GM23248 (cell line): ENCODE measurements around the gene INTS4. TPM values are rescaled to one million over a fixed set of nuclear protein-coding genes. Genes with fewer than 3 reads are reported as not detected.
"Not testable (repeated sequence)": the region's sequence is repeated elsewhere in the genome, so short reads cannot be mapped to it uniquely, and the experiment has no call there.

ENCODE experiments used
- DNase-seq: peaks from one replicate; pipeline ENCODE4 v3.0.0-alpha.2; 2015
- H2AFZ ChIP-seq: fragments of 200-600 bp; sonication (generic); 2 replicates; pipeline ENCODE4 v1.6.1; 2016; ENCODE audit warnings: antibody characterized with exemption
- H3F3A ChIP-seq: fragments of 200-600 bp; sonication (generic); 2 replicates; pipeline ENCODE4 v1.6.1; 2016; ENCODE audit warnings: mild to moderate bottlenecking, antibody characterized with exemption, mixed run types; ENCODE audit not compliant: insufficient read depth
- H3K27ac ChIP-seq: fragments of 200-600 bp; sonication (generic); 2 replicates; pipeline ENCODE4 v1.5.1; 2016; ENCODE audit warnings: mild to moderate bottlenecking
- H3K27me3 ChIP-seq: fragments of 200-600 bp; sonication (generic); replicated peaks from 2 replicates; pipeline ENCODE4 v1.6.1; 2016; ENCODE audit warnings: mild to moderate bottlenecking; ENCODE audit not compliant: insufficient read depth
- H3K36me3 ChIP-seq: fragments of 200-600 bp; sonication (generic); 2 replicates; pipeline ENCODE4 v1.6.1; 2016; ENCODE audit warnings: low read depth, mild to moderate bottlenecking
- H3K4me1 ChIP-seq: fragments of 200-600 bp; sonication (generic); 2 replicates; pipeline ENCODE4 v1.6.1; 2016; ENCODE audit warnings: mild to moderate bottlenecking; ENCODE audit not compliant: insufficient read depth
- H3K4me2 ChIP-seq: fragments of 200-600 bp; sonication (generic); one replicate; pipeline ENCODE4 v1.6.1; 2016; ENCODE audit warnings: mild to moderate bottlenecking; ENCODE audit not compliant: unreplicated experiment
- H3K4me3 ChIP-seq: fragments of 200-600 bp; sonication (generic); 2 replicates; pipeline ENCODE4 v1.5.1; 2016; ENCODE audit warnings: mild to moderate bottlenecking
- H3K79me2 ChIP-seq: fragments of 200-600 bp; sonication (generic); 2 replicates; pipeline ENCODE4 v1.6.1; 2016; ENCODE audit warnings: mild to moderate bottlenecking; ENCODE audit not compliant: insufficient read depth
- H3K9ac ChIP-seq: fragments of 200-600 bp; sonication (generic); 2 replicates; pipeline ENCODE4 v1.6.1; 2016; ENCODE audit warnings: mild to moderate bottlenecking
- H3K9me2 ChIP-seq: fragments of 200-600 bp; sonication (generic); 2 replicates; pipeline ENCODE4 v1.6.1; 2016; ENCODE audit warnings: mixed run types, mild to moderate bottlenecking, moderate library complexity; ENCODE audit not compliant: insufficient read depth
- H3K9me3 ChIP-seq: fragments of 200-600 bp; sonication (generic); one replicate; pipeline ENCODE4 v1.6.1; 2017; ENCODE audit warnings: low read depth
- H4K20me1 ChIP-seq: fragments of 200-600 bp; sonication (generic); 2 replicates; pipeline ENCODE4 v1.6.0; 2016; ENCODE audit not compliant: insufficient read depth
- EZH2 ChIP-seq: fragments of 200-600 bp; sonication (generic); IDR thresholded peaks from 2 replicates; pipeline ENCODE4 v1.6.1; 2018; ENCODE audit warnings: antibody characterized with exemption, mild to moderate bottlenecking; ENCODE audit not compliant: insufficient read depth, poor library complexity, severe bottlenecking
- EZH2phosphoT487 ChIP-seq: fragments of 200-600 bp; sonication (generic); IDR thresholded peaks from 2 replicates; pipeline ENCODE4 v1.6.1; 2018; ENCODE audit warnings: antibody characterized with exemption, moderate library complexity, mild to moderate bottlenecking, low read depth; ENCODE audit not compliant: insufficient read depth
- WGBS, 2 experiments: methylation state at CpG; one replicate each; pipeline ENCODE4 v1.1.6; 2015 to 2017; ENCODE audit warnings: low lambda C conversion rate in 2 of 2, low coverage in 1 of 2; ENCODE audit errors: missing lambda C conversion rate in 2 of 2; 5-methylcytosine and 5-hydroxymethylcytosine counted together
- in situ Hi-C: fragments of 300-500 bp; cut with MboI; formaldehyde crosslinking; loops from 2 replicates; pipeline ENCODE4 v1.15.0; 2020
- polyA plus RNA-seq: library from polyadenylated mRNA; unstranded; fragments of >200 nt; fragmentation: Nextera tagmentation; extraction: Ambion mirVana; gene quantifications from 2 replicates; pipeline ENCODE4 v1.2.1, GENCODE V29; 2016
- total RNA-seq: library from RNA; depleted of rRNA; stranded (reverse); fragments of >200 nt; shearing (Covaris generic); gene quantifications from 2 replicates; pipeline ENCODE4 v1.2.3, GENCODE V29; 2014

Gene INTS4
- total and polyA plus RNA-seq, 2 experiments from 2014 or later, result 25.8 to 29.3 TPM

GRCh38 chr11:78020246-78020645, 25.8 kb upstream of the INTS4 start:
- Histone ChIP-seq H2AFZ (no peak overlapping the region), H4K20me1 (no peaks in the 10 kb centered on the region), H3K4me2 (no peak overlapping the region), H3K9me3 (no peaks in the 10 kb centered on the region), H3K4me3 (no peak overlapping the region), H3K27ac (no peak overlapping the region), H3F3A (no peaks in the 10 kb centered on the region), H3K36me3 (no peaks in the 10 kb centered on the region), H3K27me3 (no peaks in the 10 kb centered on the region), H3K79me2 (no peaks in the 10 kb centered on the region), H3K4me1 (no peaks in the 10 kb centered on the region), H3K9me2 (no peaks in the 10 kb centered on the region), H3K9ac (no peak overlapping the region)
- TF ChIP-seq EZH2phosphoT487 (no peak), EZH2 (no peak)
- 32 to 40% methylated on average over 3 of the region's 3 CpGs for WGBS, 2 experiments
- DNase-seq, result no peak
- in situ Hi-C loops, result no loop called here

GRCh38 chr11:78019808-78020207, 25.3 kb upstream of the INTS4 start:
- no peaks in the 10 kb centered on the region for H3K9me3 ChIP-seq
- H3K27ac ChIP-seq, result no peak overlapping the region
- WGBS, 2 experiments, result 55% methylated on average over 4 of the region's 4 CpGs
- TF ChIP-seq EZH2 (no peak), EZH2phosphoT487 (no peak)
- no peak overlapping the region for H2AFZ ChIP-seq
- no peak overlapping the region for H3K4me3 ChIP-seq
- no peaks in the 10 kb centered on the region for H3K27me3 ChIP-seq
- H3K9me2 ChIP-seq, result no peaks in the 10 kb centered on the region
- no peaks in the 10 kb centered on the region for H3F3A ChIP-seq
- H3K9ac ChIP-seq, result no peak overlapping the region
- no peaks in the 10 kb centered on the region for H3K36me3 ChIP-seq
- DNase-seq, result no peak
- no peaks in the 10 kb centered on the region for H3K4me1 ChIP-seq
- in situ Hi-C loops, result no loop called here
- no peak overlapping the region for H3K4me2 ChIP-seq
- H4K20me1 ChIP-seq, result no peaks in the 10 kb centered on the region
- no peaks in the 10 kb centered on the region for H3K79me2 ChIP-seq

- no peaks in the 10 kb centered on the region for H3K9me2 ChIP-seq
- no peak for TF ChIP-seq EZH2phosphoT487
- no peak for TF ChIP-seq EZH2
- H3K9me3 ChIP-seq, result no peaks in the 10 kb centered on the region
- no peaks in the 10 kb centered on the region for H3K4me1 ChIP-seq
- H3F3A ChIP-seq, result no peaks in the 10 kb centered on the region
- no peak overlapping the region for H3K9ac ChIP-seq
- H4K20me1 ChIP-seq, result no peaks in the 10 kb centered on the region
- H3K4me3 ChIP-seq, result no peak overlapping the region
- in situ Hi-C loops, result no loop called here
- no peaks in the 10 kb centered on the region for H3K79me2 ChIP-seq
- no peaks in the 10 kb centered on the region for H3K36me3 ChIP-seq
- H3K27me3 ChIP-seq, result no peaks in the 10 kb centered on the region
- 81 to 100% methylated on average over 1 of the region's 1 CpG for WGBS, 2 experiments
- H3K27ac ChIP-seq, result no peak overlapping the region
- DNase-seq, result no peak
- no peak overlapping the region for H2AFZ ChIP-seq
- H3K4me2 ChIP-seq, result no peak overlapping the region
These were observed 21.4 kb upstream of the INTS4 start for GRCh38 chr11:78015878-78016277.

DNA sequence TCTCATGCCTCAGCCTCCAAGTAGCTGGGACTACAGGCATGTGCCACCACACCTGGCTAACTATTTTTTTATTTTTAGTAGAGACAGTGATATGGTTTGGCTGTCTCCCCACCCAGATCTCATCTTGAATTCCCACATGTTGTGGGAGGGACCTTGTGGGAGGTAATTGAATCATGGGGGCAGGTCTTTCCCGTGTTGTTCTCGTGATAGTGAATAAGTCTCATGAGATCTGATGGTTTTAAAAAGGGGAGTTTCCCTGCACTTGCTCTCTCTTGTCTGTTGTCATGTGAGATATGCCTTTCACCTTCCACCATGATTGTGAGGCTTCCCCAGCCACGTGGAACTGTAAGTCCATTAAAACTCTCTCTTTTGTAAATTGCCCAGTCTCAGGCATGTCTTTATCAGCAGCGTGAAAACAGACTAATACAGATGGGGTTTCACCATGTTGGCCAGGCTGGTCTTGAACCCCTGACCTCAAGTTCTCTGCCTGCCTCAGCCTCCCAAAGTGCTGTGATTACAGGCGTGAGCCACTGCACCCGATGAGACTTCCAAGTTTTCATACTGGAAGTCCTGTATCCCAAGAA, 20.6 kb upstream of the INTS4 start:
- in situ Hi-C loops, H3K79me2 ChIP-seq, DNase-seq, H3K4me1 ChIP-seq, H3K36me3 ChIP-seq, H3K27me3 ChIP-seq, H3K9me3 ChIP-seq, H3K9me2 ChIP-seq, H3K4me3 ChIP-seq, H3K9ac ChIP-seq, H2AFZ ChIP-seq, H3F3A ChIP-seq, H3K27ac ChIP-seq, H4K20me1 ChIP-seq, H3K4me2 ChIP-seq: not testable (repeated sequence)
- WGBS, 2 experiments, result 65 to 68% methylated on average over 6 of the region's 6 CpGs

- no peaks in the 10 kb centered on the region for H3F3A ChIP-seq
- in situ Hi-C loops, result no loop called here
- H3K9ac ChIP-seq, result no peak overlapping the region
- WGBS, 2 experiments, result 80 to 81% methylated on average over 2 of the region's 2 CpGs
- H4K20me1 ChIP-seq, result no peaks in the 10 kb centered on the region
- no peak overlapping the region for H3K4me2 ChIP-seq
- no peaks in the 10 kb centered on the region for H3K9me3 ChIP-seq
- no peak overlapping the region for H3K27ac ChIP-seq
- H3K27me3 ChIP-seq, result no peaks in the 10 kb centered on the region
- no peak overlapping the region for H3K4me3 ChIP-seq
- no peaks in the 10 kb centered on the region for H3K9me2 ChIP-seq
- no peak for DNase-seq
- no peaks in the 10 kb centered on the region for H3K4me1 ChIP-seq
- H2AFZ ChIP-seq, result no peak overlapping the region
- TF ChIP-seq EZH2phosphoT487 (no peak), EZH2 (no peak)
- H3K79me2 ChIP-seq, result no peaks in the 10 kb centered on the region
- H3K36me3 ChIP-seq, result no peaks in the 10 kb centered on the region
These were observed 16.8 kb upstream of the INTS4 start for GRCh38 chr11:78011301-78011700.
